T-cell (primary cell): ENCODE results near the gene USP17L17. TPM values are rescaled to one million over a fixed set of nuclear protein-coding genes. Genes with fewer than 3 reads are reported as not detected.
"Not testable (repeated sequence)": the region's sequence is repeated elsewhere in the genome, so short reads cannot be mapped to it uniquely, and the experiment has no call there.

Experiments used
- ATAC-seq, 4 experiments: fragments of 200-7000 bp in 3 of 4; fragments of 150-1000 bp in 1 of 4; cut with Tn5 transposase; replicated peaks in 1 of 4; 1 replicate in 3 of 4; 2 replicates in 1 of 4; pipeline ENCODE4 v1.10.0; 2021; ENCODE audit warnings: moderate library complexity in 3 of 4, mild to moderate bottlenecking in 2 of 4, moderate number of reproducible peaks in 1 of 4
- CTCF ChIA-PET, 2 donors: fragments of 300-600 bp; sonication (Branson Sonifier 250); formaldehyde crosslinking; loops; one replicate each; lab custom pipeline; 2022; ENCODE audit warnings: antibody characterized with exemption in 2 of 2; lab: Charles Lee
- POLR2A ChIA-PET, 2 donors: fragments of 300-600 bp; sonication (Branson Sonifier 250); formaldehyde crosslinking; loops; one replicate each; lab custom pipeline; 2022; ENCODE audit warnings: antibody characterized with exemption in 2 of 2; lab: Charles Lee
- DNase-seq, 35 experiments: peaks; one replicate each; pipeline versions ENCODE4 v3.0.0 to v3.0.0-alpha.2; 2013 to 2023
- H3K27ac ChIP-seq: one replicate; pipeline ENCODE4 v1.5.1; 2013; ENCODE audit warnings: low read length
- H3K27me3 ChIP-seq, 2 experiments: replicated peaks in 1 of 2; 1 replicate in 1 of 2; 2 replicates in 1 of 2; pipeline versions ENCODE4 v1.6.1 to v1.7.0; 2013; ENCODE audit warnings: low read length in 1 of 2, mixed read lengths in 1 of 2; ENCODE audit not compliant: control insufficient read depth in 2 of 2, insufficient read depth in 2 of 2; ENCODE audit errors: extremely low read depth in 1 of 2
- H3K36me3 ChIP-seq, 2 donors: 1 replicate in 1 of 2; 2 replicates in 1 of 2; pipeline versions ENCODE4 v1.6.1 to v1.7.0; 2013; ENCODE audit warnings: low read length in 1 of 2; ENCODE audit not compliant: control insufficient read depth in 2 of 2, insufficient read depth in 1 of 2; ENCODE audit errors: extremely low read depth in 1 of 2
- H3K4me1 ChIP-seq, 2 experiments: 1 replicate in 1 of 2; 2 replicates in 1 of 2; pipeline versions ENCODE4 v1.6.1 to v1.7.0; 2013; ENCODE audit warnings: low read length in 2 of 2, mixed read lengths in 1 of 2; ENCODE audit not compliant: insufficient read depth in 2 of 2, control insufficient read depth in 1 of 2; ENCODE audit errors: extremely low read depth in 1 of 2
- H3K4me3 ChIP-seq, 2 donors: 1 replicate in 1 of 2; 2 replicates in 1 of 2; pipeline versions ENCODE4 v1.5.1 to v1.7.0; 2013; ENCODE audit warnings: mild to moderate bottlenecking in 2 of 2, low read length in 1 of 2, moderate library complexity in 1 of 2; ENCODE audit not compliant: control insufficient read depth in 1 of 2; ENCODE audit errors: extremely low read depth in 1 of 2
- H3K9me3 ChIP-seq: 2 replicates; pipeline ENCODE4 v1.7.0; 2013
- H3K27ac Mint-ChIP-seq, 2 donors: one replicate each; pipeline ENCODE4 v1.8.0; 2020 to 2021; ENCODE audit warnings: mild to moderate bottlenecking in 2 of 2, mixed read lengths in 2 of 2
- H3K27me3 Mint-ChIP-seq, 2 donors: one replicate each; pipeline ENCODE4 v1.8.0; 2021 to 2022; ENCODE audit warnings: mixed read lengths in 2 of 2
- H3K36me3 Mint-ChIP-seq: one replicate; pipeline ENCODE4 v1.8.0; 2021; ENCODE audit warnings: mixed read lengths
- H3K4me1 Mint-ChIP-seq, 3 donors: one replicate each; pipeline ENCODE4 v1.8.0; 2020 to 2022; ENCODE audit warnings: mixed read lengths in 3 of 3, mild to moderate bottlenecking in 1 of 3
- H3K4me3 Mint-ChIP-seq, 3 donors: one replicate each; pipeline ENCODE4 v1.8.0; 2020 to 2022; ENCODE audit warnings: mild to moderate bottlenecking in 3 of 3, mixed read lengths in 3 of 3, moderate library complexity in 3 of 3
- H3K9me3 Mint-ChIP-seq, 3 donors: one replicate each; pipeline ENCODE4 v1.8.0; 2020 to 2022; ENCODE audit warnings: mixed read lengths in 3 of 3
- WGBS: methylation state at CpG from one replicate; pipeline ENCODE4 v1.1.5; 2013; ENCODE audit warnings: missing lambda C conversion rate; ENCODE audit not compliant: insufficient coverage; 5-methylcytosine and 5-hydroxymethylcytosine counted together
- total RNA-seq, 35 experiments: library from RNA in 6 of 35; stranded (reverse) in 6 of 35; fragments of 120-200 nt in 1 of 35; gene quantifications; one replicate each; pipeline versions ENCODE4 v1.2.1 to v1.2.4 and lab custom pipeline; 2013 to 2026

USP17L17 gene
- total RNA-seq (not detected), total RNA-seq (lab: John Stamatoyannopoulos, UW) (0 reads per million in 29 experiments)
- not detected for total RNA-seq (2013)

GRCh38 chr4:9243579-9243978, at the start of gene USP17L17:
Gene USP17L17, plus strand, starts transcription at chr4:9243879. Its CDS starts 0 bp downstream, at chr4:9243879.
- CTCF ChIA-PET, H3K27me3 ChIP-seq, H3K9me3 ChIP-seq, H3K36me3 ChIP-seq, H3K9me3 Mint-ChIP-seq, H3K27ac ChIP-seq, H3K27ac Mint-ChIP-seq, H3K4me1 Mint-ChIP-seq, H3K27me3 Mint-ChIP-seq, DNase-seq, POLR2A ChIA-PET, H3K4me3 ChIP-seq, H3K36me3 Mint-ChIP-seq, ATAC-seq, H3K4me1 ChIP-seq, H3K4me3 Mint-ChIP-seq: not testable (repeated sequence)
- WGBS = no CpG with 5 or more reads among the region's 14 CpGs

- ATAC-seq, H3K27ac ChIP-seq, H3K4me1 ChIP-seq, H3K9me3 Mint-ChIP-seq, H3K4me3 Mint-ChIP-seq, H3K27ac Mint-ChIP-seq, H3K4me1 Mint-ChIP-seq, DNase-seq, H3K36me3 ChIP-seq, POLR2A ChIA-PET, H3K4me3 ChIP-seq, H3K36me3 Mint-ChIP-seq, H3K27me3 ChIP-seq, CTCF ChIA-PET, H3K9me3 ChIP-seq, H3K27me3 Mint-ChIP-seq: not testable (repeated sequence)
- WGBS = no CpG with 5 or more reads among the region's 13 CpGs
Measured at GRCh38 chr4:9210357-9210756, 33.3 kb upstream of the USP17L17 start, which contains the start of gene USP17L10. Gene USP17L10, plus strand, starts transcription at chr4:9210657. Its CDS starts 0 bp downstream, at chr4:9210657.

- POLR2A ChIA-PET, H3K27ac ChIP-seq, H3K4me3 ChIP-seq, H3K4me1 ChIP-seq, H3K36me3 Mint-ChIP-seq, ATAC-seq, H3K27me3 ChIP-seq, H3K36me3 ChIP-seq, H3K4me3 Mint-ChIP-seq, H3K27me3 Mint-ChIP-seq, H3K9me3 Mint-ChIP-seq, H3K27ac Mint-ChIP-seq, CTCF ChIA-PET, H3K9me3 ChIP-seq, H3K4me1 Mint-ChIP-seq: not testable (repeated sequence)
- 95% methylated on average over 5 of the region's 14 CpGs for WGBS
- DNase-seq = peak in 3 of 35 experiments; percentile 0 to 16 (median 0)
Measured at GRCh38 chr4:9214701-9215100, 29.0 kb upstream of the USP17L17 start.

GRCh38 chr4:9215105-9215504, 28.6 kb upstream of the USP17L17 start, which contains the start of gene USP17L11:
Gene USP17L11, plus strand, starts transcription at chr4:9215405. Its CDS starts 0 bp downstream, at chr4:9215405.
- H3K9me3 Mint-ChIP-seq, H3K27me3 Mint-ChIP-seq, H3K27ac ChIP-seq, H3K27ac Mint-ChIP-seq, DNase-seq, H3K4me1 Mint-ChIP-seq, H3K27me3 ChIP-seq, H3K4me3 Mint-ChIP-seq, H3K4me1 ChIP-seq, H3K9me3 ChIP-seq, CTCF ChIA-PET, ATAC-seq, POLR2A ChIA-PET, H3K36me3 ChIP-seq, H3K4me3 ChIP-seq, H3K36me3 Mint-ChIP-seq: not testable (repeated sequence)
- WGBS = 100% methylated on average over 1 of the region's 14 CpGs

- H3K27me3 Mint-ChIP-seq, CTCF ChIA-PET, H3K27me3 ChIP-seq, POLR2A ChIA-PET, H3K9me3 Mint-ChIP-seq, H3K4me1 ChIP-seq, H3K27ac ChIP-seq, H3K36me3 Mint-ChIP-seq, H3K4me3 ChIP-seq, H3K36me3 ChIP-seq, H3K9me3 ChIP-seq, H3K27ac Mint-ChIP-seq, H3K4me3 Mint-ChIP-seq, H3K4me1 Mint-ChIP-seq, ATAC-seq, DNase-seq: not testable (repeated sequence)
- WGBS = no CpG with 5 or more reads among the region's 13 CpGs
Measured at GRCh38 chr4:9219852-9220251, 23.8 kb upstream of the USP17L17 start, which contains the start of gene USP17L12. Gene USP17L12, plus strand, starts transcription at chr4:9220152. Its CDS starts 0 bp downstream, at chr4:9220152.

- CTCF ChIA-PET, H3K27me3 Mint-ChIP-seq, ATAC-seq: not testable (repeated sequence)
Measured at GRCh38 chr4:9224596-9224995, 19.1 kb upstream of the USP17L17 start, which contains the start of gene USP17L13. Gene USP17L13, plus strand, starts transcription at chr4:9224896. Its CDS starts 0 bp downstream, at chr4:9224896.

GRCh38 chr4:9230249-9230648, 13.4 kb upstream of the USP17L17 start:
- H3K4me3 Mint-ChIP-seq, H3K27ac Mint-ChIP-seq, POLR2A ChIA-PET, H3K27ac ChIP-seq, H3K4me1 Mint-ChIP-seq, H3K27me3 ChIP-seq, H3K27me3 Mint-ChIP-seq, H3K36me3 Mint-ChIP-seq, H3K4me1 ChIP-seq, H3K9me3 ChIP-seq, H3K36me3 ChIP-seq, H3K4me3 ChIP-seq, H3K9me3 Mint-ChIP-seq, CTCF ChIA-PET, ATAC-seq: not testable (repeated sequence)
- DNase-seq = peak in 2 of 35 experiments; percentile 8 to 10
- WGBS = 94% methylated on average over 3 of the region's 8 CpGs

More at GRCh38 chr4:9224596-9224995, 19.1 kb upstream of the USP17L17 start, which contains the start of gene USP17L13:
- H3K9me3 Mint-ChIP-seq, H3K4me1 ChIP-seq, H3K4me3 ChIP-seq, POLR2A ChIA-PET, H3K36me3 ChIP-seq, H3K27ac Mint-ChIP-seq, H3K27me3 ChIP-seq, H3K36me3 Mint-ChIP-seq, H3K27ac ChIP-seq, H3K9me3 ChIP-seq, H3K4me1 Mint-ChIP-seq, H3K4me3 Mint-ChIP-seq, DNase-seq: not testable (repeated sequence)
- no CpG with 5 or more reads among the region's 14 CpGs for WGBS
